ENCODE data around the gene SGK2.
"Not testable (repeated sequence)": the region's sequence is repeated elsewhere in the genome, so short reads cannot be mapped to it uniquely, and the experiment has no call there.

SGK2 gene

DNA sequence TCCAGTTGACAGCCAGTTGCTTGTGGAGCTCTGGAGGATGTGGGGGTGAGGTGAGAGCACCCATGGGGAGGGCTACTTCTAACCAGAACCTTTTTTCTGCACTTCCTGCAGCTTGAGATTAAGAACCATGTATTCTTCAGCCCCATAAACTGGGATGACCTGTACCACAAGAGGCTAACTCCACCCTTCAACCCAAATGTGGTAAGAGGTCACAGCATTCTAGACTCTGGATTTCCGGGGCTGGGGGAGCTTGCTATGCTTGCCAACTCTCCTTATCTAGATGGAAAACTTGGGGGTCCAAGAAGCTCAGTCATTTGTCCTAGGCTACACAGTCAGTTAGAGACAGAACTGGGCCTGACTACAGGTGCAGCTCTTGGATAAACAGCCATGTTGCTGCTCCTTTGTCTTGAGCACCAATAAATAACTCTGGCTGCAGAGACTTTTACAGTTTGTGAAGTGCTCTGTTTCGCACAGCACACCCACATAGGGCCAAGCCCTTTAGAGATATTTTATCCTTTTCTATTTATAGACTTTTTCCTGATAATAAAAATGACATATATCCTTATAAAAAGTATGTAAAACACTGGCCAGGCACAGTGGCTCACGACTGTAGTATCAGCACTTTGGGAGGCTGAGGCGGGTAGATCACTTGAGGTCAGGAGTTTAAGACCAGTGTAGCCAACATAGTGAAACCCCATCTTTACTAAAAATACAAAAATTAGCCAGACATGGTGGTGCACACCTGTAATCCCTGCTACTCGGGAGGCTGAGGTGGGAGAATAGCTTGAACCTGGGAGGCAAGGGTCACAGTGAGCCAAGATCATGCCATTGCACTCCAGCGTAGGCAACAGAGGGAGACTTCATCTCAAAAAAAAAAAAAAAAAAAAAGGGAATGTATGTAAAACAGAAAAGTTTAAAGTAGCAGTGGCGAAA, 21.3 kb downstream of the SGK2 start:
- DNase-seq (no peak), ATAC-seq (replicated peaks) (peak; percentile 75)
- Mint-ChIP-seq H3K4me1 (ENCODE audit: low read depth in 2 of 2) (peaks cover 0 to 6% of the 10 kb centered on the region in 2 donors), H3K4me3 (no peak overlapping the region), H3K27me3 (no peaks in the 10 kb centered on the region), H3K27ac (no peak overlapping the region), H3K36me3 (ENCODE audit: insufficient read depth) (no peaks in the 10 kb centered on the region), H3K9me3 (no peaks in the 10 kb centered on the region)

DNA sequence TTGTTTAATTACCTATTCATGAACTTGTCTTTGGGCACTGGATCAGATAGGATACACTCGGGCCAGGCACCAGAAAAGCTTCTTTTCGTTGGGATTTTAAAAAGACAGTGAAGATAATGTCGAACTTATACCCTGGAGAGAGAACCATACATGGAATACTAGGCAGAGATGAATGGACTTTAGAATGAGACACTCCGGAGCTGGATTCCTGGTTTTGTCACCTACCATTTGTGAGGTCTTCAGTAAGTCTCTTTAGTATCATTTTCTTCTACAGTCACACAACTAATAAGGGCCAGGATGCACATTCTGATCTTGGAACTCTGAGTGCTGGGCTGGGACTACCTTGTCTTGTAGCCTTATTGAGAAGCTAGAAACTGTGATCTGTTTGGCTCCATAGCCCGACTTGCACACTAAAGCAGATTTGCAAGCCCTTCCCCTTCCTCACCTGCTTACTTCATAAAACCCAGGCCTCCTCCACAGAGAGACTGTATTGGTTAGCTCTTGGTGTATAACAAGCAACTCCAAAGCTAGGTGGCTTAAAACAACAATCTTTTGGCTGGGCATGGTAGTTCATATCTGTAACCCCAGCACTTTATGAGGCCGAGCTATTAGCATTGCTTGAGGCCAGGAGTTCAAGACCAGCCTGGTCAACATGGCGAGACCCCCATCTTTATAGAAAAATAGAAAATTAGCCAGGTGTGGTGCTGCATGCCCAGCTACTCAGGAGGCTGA, 24.5 kb downstream of the SGK2 start:
- no peak overlapping the region for H3K27ac Mint-ChIP-seq
- H3K9me3 Mint-ChIP-seq, result no peaks in the 10 kb centered on the region
- no peak for ATAC-seq (replicated peaks)
- H3K4me3 Mint-ChIP-seq, result no peak overlapping the region
- H3K27me3 Mint-ChIP-seq, result peaks cover 6 to 16% of the 10 kb centered on the region in 2 donors
- peaks cover 0 to 6% of the 10 kb centered on the region in 2 donors for H3K4me1 Mint-ChIP-seq (ENCODE audit: low read depth in 2 of 2)
- H3K36me3 Mint-ChIP-seq (ENCODE audit: insufficient read depth), result no peaks in the 10 kb centered on the region
- no peak for DNase-seq

DNA sequence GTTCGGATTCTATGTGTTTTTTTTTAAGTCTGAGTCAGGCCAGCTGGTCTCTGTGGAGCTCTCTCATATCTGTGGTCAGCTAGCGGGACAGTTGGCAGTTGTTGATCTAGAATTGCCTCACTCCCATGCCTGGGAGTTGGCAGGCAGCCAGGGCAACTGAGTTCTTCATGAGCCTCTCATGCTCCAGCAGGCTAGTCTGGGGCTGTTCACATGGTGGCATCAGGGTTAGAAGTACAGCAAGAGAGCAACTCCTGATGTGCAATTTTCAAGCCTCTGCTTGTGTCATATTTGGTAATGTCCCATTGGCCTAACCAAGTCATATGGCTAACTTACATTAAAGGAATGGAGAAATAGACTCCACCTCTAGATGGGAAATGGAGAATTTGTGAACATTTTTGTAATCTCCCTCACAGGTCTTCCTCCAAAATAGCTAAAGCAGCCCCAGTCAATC, 25.2 kb downstream of the SGK2 start:
- ATAC-seq (replicated peaks) (no peak), DNase-seq (no peak)
- peaks cover 0 to 6% of the 10 kb centered on the region in 2 donors for H3K4me1 Mint-ChIP-seq (ENCODE audit: low read depth in 2 of 2)
- H3K36me3 Mint-ChIP-seq (ENCODE audit: insufficient read depth), result no peaks in the 10 kb centered on the region
- H3K4me3 Mint-ChIP-seq, result no peak overlapping the region
- H3K9me3 Mint-ChIP-seq, result no peaks in the 10 kb centered on the region
- H3K27me3 Mint-ChIP-seq, result peaks cover 6 to 16% of the 10 kb centered on the region in 2 donors
- no peak overlapping the region for H3K27ac Mint-ChIP-seq

DNA sequence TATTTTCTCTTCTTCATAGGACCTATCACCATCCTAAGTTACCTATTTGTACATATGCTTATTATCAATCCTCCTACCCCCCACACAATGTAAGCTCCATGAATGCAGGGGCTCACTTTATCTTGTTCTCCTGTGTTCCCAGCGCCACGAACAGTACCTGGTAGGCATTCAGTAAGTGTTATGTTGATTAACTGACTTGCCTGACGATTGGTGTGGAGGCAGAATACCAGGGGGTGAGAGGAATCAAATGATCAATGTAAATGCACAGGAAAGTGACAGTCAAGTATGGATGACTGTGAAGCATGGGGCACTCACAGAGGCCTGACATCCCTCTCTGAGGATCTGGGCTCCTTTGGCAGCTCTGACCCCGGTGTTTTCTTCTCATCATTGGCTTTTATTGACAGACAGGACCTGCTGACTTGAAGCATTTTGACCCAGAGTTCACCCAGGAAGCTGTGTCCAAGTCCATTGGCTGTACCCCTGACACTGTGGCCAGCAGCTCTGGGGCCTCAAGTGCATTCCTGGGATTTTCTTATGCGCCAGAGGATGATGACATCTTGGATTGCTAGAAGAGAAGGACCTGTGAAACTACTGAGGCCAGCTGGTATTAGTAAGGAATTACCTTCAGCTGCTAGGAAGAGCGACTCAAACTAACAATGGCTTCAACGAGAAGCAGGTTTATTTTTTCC, 25.8 kb downstream of the SGK2 start:
- Mint-ChIP-seq H3K9me3 (no peaks in the 10 kb centered on the region), H3K4me3 (no peak overlapping the region), H3K36me3 (ENCODE audit: insufficient read depth) (no peaks in the 10 kb centered on the region), H3K27me3 (peaks cover 6 to 16% of the 10 kb centered on the region in 2 donors), H3K4me1 (ENCODE audit: low read depth in 2 of 2) (peaks cover under 1 to 2% of the 10 kb centered on the region in 2 donors), H3K27ac (no peak overlapping the region)
- DNase-seq (no peak), ATAC-seq (replicated peaks) (no peak)

DNA sequence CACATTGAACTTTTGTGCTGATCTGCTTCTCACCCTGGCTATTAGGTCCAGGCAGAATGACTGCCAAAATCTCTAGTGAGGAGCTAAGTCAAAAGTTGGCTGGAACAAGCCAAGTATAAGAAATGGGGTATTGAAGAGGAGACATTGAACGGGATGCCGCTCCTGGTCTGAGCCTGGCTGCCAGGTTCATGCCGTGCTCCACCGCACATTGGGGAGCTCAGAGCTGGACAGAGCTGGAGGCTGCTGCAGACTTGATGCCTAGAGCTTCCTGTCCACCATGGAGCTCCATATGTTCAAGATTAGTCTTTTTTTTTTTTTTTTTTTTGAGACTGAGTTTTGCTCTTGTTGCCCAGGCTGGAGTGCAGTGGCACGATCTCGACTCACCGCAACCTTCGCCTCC, 27.8 kb downstream of the SGK2 start:
- no peak for DNase-seq

DNA sequence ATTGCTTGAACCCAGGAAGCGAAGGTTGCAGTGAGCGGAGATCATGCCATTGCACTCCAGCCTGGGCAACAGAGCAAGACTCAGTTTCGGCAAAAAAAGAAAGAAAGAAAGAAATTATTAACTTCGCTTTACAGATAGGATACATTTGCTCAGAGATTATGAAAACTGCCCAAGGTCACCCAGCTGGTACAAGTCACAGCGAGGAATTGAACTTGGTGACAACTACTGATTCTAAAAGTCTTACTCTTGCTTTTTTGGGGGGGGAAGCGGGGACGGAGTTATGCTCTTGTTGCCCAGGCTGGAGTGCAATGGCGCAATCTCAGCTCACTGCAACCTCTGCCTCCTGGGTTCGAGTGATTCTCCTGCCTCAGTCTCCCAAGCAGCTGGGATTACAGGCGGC, 29.7 kb downstream of the SGK2 start:
- not testable (repeated sequence) for H3K9me3 Mint-ChIP-seq; DNase-seq; H3K36me3 Mint-ChIP-seq (ENCODE audit: insufficient read depth); ATAC-seq (replicated peaks); H3K27ac Mint-ChIP-seq
- Mint-ChIP-seq H3K27me3 (peaks cover 6 to 16% of the 10 kb centered on the region in 2 donors), H3K4me1 (ENCODE audit: low read depth in 2 of 2) (peaks cover 9 to 18% of the 10 kb centered on the region in 2 donors), H3K4me3 (peak overlapping the region in 1 of 2 donors; percentile 19)

More for the DNA sequence above, 27.8 kb downstream of the SGK2 start:
- ATAC-seq (replicated peaks), result no peak
- H3K36me3 Mint-ChIP-seq (ENCODE audit: insufficient read depth), result no peaks in the 10 kb centered on the region
- H3K4me3 Mint-ChIP-seq, result no peak overlapping the region
- no peak overlapping the region for H3K27ac Mint-ChIP-seq
- H3K9me3 Mint-ChIP-seq, result no peaks in the 10 kb centered on the region
- H3K27me3 Mint-ChIP-seq, result peaks cover 6 to 16% of the 10 kb centered on the region in 2 donors
- peaks cover 9 to 18% of the 10 kb centered on the region in 2 donors for H3K4me1 Mint-ChIP-seq (ENCODE audit: low read depth in 2 of 2)

DNA sequence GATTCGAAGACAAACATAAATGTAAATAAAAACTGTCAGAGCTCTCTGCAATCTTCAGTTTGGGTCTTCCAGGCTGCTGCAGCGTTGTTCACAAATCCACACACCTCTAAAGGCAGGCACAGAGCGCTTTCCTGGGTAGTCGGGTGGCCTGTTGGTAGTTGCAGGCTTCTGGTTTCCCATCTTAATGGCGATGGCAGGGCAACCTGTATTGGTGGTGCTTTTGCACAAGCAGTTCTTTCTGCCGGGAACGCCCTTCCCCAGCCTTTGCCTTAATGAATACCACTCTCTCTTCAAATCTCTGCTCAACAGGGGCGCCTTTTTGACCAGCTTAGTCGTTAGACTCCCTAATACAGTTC, 31.2 kb downstream of the SGK2 start:
- ATAC-seq (replicated peaks) (no peak), DNase-seq (peak in 1 of 3 experiments; percentile 20)
- H3K36me3 Mint-ChIP-seq (ENCODE audit: insufficient read depth), result peaks cover 12% of the 10 kb centered on the region
- H3K4me1 Mint-ChIP-seq (ENCODE audit: low read depth in 2 of 2), result peaks cover 9 to 18% of the 10 kb centered on the region in 2 donors
- H3K27ac Mint-ChIP-seq, result peak overlapping the region; percentile 92 to 95
- peak overlapping the region; percentile 88 to 93 for H3K4me3 Mint-ChIP-seq
- H3K27me3 Mint-ChIP-seq, result peaks cover 6 to 16% of the 10 kb centered on the region in 2 donors
- H3K9me3 Mint-ChIP-seq, result no peaks in the 10 kb centered on the region

DNA sequence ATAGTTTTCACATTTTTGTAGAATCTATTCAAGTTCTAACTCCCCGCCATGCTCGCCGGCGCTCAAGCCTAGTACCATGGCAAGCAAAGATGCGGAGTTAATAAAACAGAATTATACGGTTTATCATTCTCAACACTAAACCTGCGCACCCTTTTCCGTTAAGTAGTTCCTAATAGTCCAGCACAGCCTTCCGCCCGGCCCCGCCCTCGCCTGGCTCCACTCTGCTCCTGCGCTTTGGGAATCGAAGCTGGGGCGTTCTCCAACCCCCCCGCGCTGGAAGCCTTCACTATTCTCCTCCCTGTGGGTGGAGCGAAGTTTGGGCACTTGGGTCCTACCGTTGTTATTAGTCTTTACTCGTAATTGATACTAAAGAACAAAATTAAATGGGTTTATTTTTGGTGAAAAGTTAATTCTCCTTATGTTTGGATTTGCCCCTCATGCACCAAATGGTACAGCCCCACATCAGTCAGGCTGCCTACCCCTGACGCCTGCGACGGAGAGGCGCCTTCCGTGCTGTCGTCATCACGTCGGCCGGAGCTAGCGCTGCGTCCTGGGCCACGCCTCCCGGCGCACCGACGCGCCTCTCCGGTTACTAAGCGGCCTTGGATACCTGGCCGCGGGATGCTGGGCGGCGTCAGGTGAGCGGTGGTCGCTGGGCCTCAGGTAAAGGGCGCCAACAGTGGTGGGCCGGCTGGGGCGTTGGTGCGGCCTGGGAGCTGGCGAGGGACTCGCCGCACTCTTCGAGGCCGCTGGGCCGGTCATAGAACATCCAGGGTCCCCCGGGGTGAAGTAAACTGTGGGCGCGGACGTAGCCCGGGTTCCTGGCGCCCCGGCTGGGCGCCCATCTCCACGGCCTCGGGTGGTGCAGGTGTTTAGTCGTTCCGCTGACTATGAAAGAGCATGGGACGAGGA, 31.8 kb downstream of the SGK2 start, which contains the start of gene IFT52:
Gene IFT52 (plus strand): TSS at position 546 of the 912 bp plus-strand sequence. CDS start 3,762 bp downstream, outside the sequence.
- Mint-ChIP-seq H3K36me3 (ENCODE audit: insufficient read depth) (peaks cover 17% of the 10 kb centered on the region), H3K27me3 (peaks cover 6 to 11% of the 10 kb centered on the region in 2 donors), H3K27ac (peak within 1 kb of the TSS; percentile 92 to 95), H3K9me3 (no peaks in the 10 kb centered on the region), H3K4me3 (peak within 1 kb of the TSS; percentile 88 to 93), H3K4me1 (ENCODE audit: low read depth in 2 of 2) (peaks cover 9 to 18% of the 10 kb centered on the region in 2 donors)
- DNase-seq (peak; percentile 80 to 86 (median 82)), ATAC-seq (replicated peaks) (peak; percentile 96)

DNA sequence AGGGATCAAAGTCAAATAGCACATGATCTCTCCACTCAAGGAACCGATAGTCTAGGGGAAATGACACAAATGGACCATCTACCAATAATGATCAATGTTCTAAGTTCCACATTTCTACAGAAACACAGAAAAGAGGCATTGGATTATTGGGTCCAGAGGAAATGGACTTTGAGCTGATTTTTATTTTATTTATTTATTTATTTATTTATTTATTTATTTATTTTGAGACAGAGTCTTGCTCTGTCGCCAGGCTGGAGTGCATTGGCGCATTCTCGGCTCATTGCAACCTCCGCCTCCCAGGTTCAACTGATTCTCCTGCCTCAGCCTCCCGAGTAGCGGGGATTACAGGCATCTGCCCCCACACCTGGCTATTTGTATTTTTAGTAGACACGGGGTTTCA, 43.1 kb downstream of the SGK2 start:
- not testable (repeated sequence) for DNase-seq; H3K27me3 Mint-ChIP-seq; H3K9me3 Mint-ChIP-seq; H3K4me1 Mint-ChIP-seq (ENCODE audit: low read depth in 2 of 2); H3K27ac Mint-ChIP-seq; H3K4me3 Mint-ChIP-seq; ATAC-seq (replicated peaks)
- H3K36me3 Mint-ChIP-seq (ENCODE audit: insufficient read depth), result peaks cover 43% of the 10 kb centered on the region

DNA sequence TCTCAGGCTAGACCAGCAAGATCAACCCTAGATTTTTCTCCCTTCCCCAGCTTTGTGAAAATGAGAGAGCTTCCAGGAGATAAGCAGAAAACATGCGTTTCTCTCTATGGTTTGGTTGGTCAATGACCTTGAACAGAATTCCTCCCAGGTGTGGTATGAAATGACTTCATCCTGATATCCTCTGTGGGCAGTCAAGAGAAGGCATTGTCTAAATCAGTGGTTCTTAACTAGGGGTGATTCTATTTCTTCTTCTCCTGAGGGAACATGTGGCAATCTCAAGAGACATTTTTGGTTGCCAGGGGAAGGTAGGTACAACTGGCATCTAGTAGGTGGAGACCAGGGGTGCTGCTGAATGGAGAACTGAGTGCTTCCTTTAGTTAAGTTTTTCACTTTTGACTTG, 44.3 kb downstream of the SGK2 start:
- Mint-ChIP-seq H3K27ac (no peak overlapping the region), H3K9me3 (no peaks in the 10 kb centered on the region), H3K4me3 (no peak overlapping the region), H3K4me1 (ENCODE audit: low read depth in 2 of 2) (peaks cover 5 to 7% of the 10 kb centered on the region in 2 donors), H3K27me3 (no peaks in the 10 kb centered on the region), H3K36me3 (ENCODE audit: insufficient read depth) (peaks cover 31% of the 10 kb centered on the region)
- no peak for DNase-seq
- ATAC-seq (replicated peaks), result no peak

DNA sequence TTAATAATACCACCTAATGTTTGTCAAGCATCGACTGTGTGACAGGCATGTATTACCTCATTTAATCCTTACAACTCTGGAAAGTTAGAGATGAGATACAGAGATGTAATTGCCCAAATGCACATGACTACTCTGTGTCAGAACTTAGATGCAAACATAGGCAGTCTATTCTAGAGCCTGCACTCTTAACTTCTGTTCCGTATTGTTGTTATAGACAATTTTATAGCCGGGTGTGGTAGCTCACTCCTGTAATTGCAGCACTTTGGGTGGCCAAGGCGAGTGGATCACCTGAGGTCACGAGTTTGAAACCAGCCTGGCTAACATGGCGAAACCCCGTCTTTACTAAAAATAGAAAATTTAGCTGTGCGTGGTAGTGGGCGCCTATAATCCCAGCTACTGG, 46.9 kb downstream of the SGK2 start:
- no peak overlapping the region for H3K4me3 Mint-ChIP-seq
- ATAC-seq (replicated peaks), result no peak
- no peaks in the 10 kb centered on the region for H3K27me3 Mint-ChIP-seq
- H3K36me3 Mint-ChIP-seq (ENCODE audit: insufficient read depth), result peaks cover 34% of the 10 kb centered on the region
- no peak overlapping the region for H3K27ac Mint-ChIP-seq
- no peak for DNase-seq
- no peaks in the 10 kb centered on the region for H3K9me3 Mint-ChIP-seq
- H3K4me1 Mint-ChIP-seq (ENCODE audit: low read depth in 2 of 2), result peaks cover 3 to 5% of the 10 kb centered on the region in 2 donors

DNA sequence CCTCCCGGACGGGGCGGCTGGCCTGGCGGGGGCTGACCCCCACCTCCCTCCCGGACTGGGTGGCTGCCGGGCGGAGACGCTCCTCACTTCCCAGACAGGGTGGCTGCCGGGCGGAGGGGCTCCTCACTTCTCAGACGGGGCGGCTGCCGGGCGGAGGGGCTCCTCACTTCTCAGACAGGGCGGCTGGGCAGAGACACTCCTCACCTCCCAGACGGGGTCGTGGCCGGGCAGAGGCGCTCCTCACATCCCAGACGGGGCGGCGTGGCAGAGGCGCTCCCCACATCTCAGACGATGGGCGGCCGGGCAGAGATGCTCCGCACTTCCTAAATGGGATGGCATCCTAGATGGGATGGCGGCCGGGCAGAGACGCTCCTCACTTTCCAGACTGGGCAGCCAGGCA, 48.5 kb downstream of the SGK2 start:
- peaks cover 34% of the 10 kb centered on the region for H3K36me3 Mint-ChIP-seq (ENCODE audit: insufficient read depth)
- DNase-seq; H3K9me3 Mint-ChIP-seq; H3K27me3 Mint-ChIP-seq; H3K4me1 Mint-ChIP-seq (ENCODE audit: low read depth in 2 of 2); H3K4me3 Mint-ChIP-seq; H3K27ac Mint-ChIP-seq; ATAC-seq (replicated peaks): not testable (repeated sequence)
